Cardiac fibroblast (primary cell): Measurements from ENCODE around the gene DGKD.
A peak's percentile ranks its signal among the peaks of the same experiment; 100 is the strongest.

ENCODE experiments used
- DNase-seq, 2 donors: peaks; one replicate each; pipeline versions ENCODE4 v3.0.0 to v3.0.0-alpha.2; 2010; ENCODE audit warnings: low read depth in 2 of 2
- H3K4me3 ChIP-seq, 2 donors: replicated peaks in 1 of 2; 1 replicate in 1 of 2; 2 replicates in 1 of 2; pipeline ENCODE4 v1.5.1; 2011; ENCODE audit warnings: low read depth in 2 of 2, low read length in 2 of 2, mild to moderate bottlenecking in 2 of 2, moderate library complexity in 1 of 2
- CTCF ChIP-seq: IDR thresholded peaks from one replicate; pipeline ENCODE4 v1.5.1; 2011; ENCODE audit warnings: low read depth, mild to moderate bottlenecking, low read length, inconsistent platforms

DGKD gene

GRCh38 chr2:233410196-233410760 is 56.0 kb downstream of the DGKD start:
- TF ChIP-seq CTCF, result no peak
- H3K4me3 ChIP-seq, result no peak overlapping the region
- no peak for DNase-seq

GRCh38 chr2:233411162-233411561 is 56.9 kb downstream of the DGKD start:
- no peak overlapping the region for H3K4me3 ChIP-seq
- no peak for TF ChIP-seq CTCF
- DNase-seq, result no peak

- no peak for DNase-seq
- no peak overlapping the region for H3K4me3 ChIP-seq
- TF ChIP-seq CTCF, result no peak
These were observed 58.1 kb downstream of the DGKD start for GRCh38 chr2:233412405-233412804.

- peak; percentile 64 to 67 for DNase-seq
- TF ChIP-seq CTCF, result no peak
- H3K4me3 ChIP-seq, result no peak overlapping the region
These were observed 58.8 kb downstream of the DGKD start for GRCh38 chr2:233413046-233413445.

- DNase-seq, result peak; percentile 73 to 82
- H3K4me3 ChIP-seq, result no peak overlapping the region
- TF ChIP-seq CTCF, result no peak
These were observed 59.4 kb downstream of the DGKD start for GRCh38 chr2:233413559-233414272.

- peak in 1 of 2 donors; percentile 31 for DNase-seq
- no peak overlapping the region for H3K4me3 ChIP-seq
- TF ChIP-seq CTCF, result no peak
These were observed 60.0 kb downstream of the DGKD start for GRCh38 chr2:233414273-233414654.
